PC-3 (cell line): ENCODE results near the gene BBC3.

Experiments used
- EZH2phosphoT487 ChIP-seq: fragments of 300-600 bp; sonication (generic); IDR thresholded peaks from 2 replicates; pipeline ENCODE4 v1.6.1; 2018; ENCODE audit warnings: mild to moderate bottlenecking, antibody characterized with exemption, low read length, borderline replicate concordance
- TF ChIP-seq, protein P1 (sequence below): fragments of 300-600 bp; sonication (generic); conservative IDR thresholded peaks from 2 replicates; pipeline ENCODE4 v1.5.1; 2017; ENCODE audit warnings: antibody characterized with exemption, low read depth, mild to moderate bottlenecking, low read length

DNA sequence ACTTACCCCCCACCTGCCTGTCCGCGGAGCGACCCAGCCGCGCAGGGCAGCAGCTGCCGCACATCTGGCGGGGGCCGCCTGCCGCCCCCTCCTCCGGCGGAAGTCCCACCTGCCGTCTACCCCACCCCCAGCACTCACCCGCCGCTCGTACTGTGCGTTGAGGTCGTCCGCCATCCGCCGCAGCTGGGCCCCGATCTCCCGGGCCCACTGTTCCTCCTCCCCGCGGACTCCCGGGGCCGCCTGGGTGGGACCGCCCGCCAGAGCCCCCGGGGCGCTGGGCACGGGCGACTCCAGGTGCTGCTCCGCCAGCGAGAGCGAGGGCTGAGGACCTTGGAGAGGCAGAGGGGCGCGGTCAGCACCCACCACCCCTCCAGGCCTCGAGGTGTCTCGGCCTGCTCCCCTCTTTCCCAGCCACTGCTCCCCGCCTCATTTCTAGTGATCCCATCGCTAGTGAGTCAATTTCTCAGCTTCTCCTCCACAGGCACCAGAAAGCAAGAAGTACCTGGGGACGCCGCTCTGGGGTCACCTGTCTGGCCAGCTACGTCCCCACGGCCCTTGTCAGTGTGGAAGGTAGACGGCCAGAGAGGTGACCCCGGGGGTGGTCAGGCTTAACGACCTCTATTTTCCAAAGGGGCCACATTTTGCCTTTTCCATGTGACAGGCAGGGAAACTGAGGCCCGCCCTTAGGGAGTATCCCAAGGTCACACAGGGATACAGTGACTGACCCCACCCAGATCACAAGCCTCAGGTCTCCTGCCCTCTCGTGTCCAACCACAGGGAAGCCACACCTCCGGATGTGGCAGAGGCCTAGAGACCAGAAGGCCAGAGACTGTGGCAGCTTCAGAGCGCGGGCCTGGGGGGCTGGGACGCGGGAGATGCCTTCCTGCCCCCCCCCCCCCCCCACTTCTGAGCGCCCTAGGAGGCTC is 4.3 kb downstream of the BBC3 start:
- TF ChIP-seq, protein P1, sequence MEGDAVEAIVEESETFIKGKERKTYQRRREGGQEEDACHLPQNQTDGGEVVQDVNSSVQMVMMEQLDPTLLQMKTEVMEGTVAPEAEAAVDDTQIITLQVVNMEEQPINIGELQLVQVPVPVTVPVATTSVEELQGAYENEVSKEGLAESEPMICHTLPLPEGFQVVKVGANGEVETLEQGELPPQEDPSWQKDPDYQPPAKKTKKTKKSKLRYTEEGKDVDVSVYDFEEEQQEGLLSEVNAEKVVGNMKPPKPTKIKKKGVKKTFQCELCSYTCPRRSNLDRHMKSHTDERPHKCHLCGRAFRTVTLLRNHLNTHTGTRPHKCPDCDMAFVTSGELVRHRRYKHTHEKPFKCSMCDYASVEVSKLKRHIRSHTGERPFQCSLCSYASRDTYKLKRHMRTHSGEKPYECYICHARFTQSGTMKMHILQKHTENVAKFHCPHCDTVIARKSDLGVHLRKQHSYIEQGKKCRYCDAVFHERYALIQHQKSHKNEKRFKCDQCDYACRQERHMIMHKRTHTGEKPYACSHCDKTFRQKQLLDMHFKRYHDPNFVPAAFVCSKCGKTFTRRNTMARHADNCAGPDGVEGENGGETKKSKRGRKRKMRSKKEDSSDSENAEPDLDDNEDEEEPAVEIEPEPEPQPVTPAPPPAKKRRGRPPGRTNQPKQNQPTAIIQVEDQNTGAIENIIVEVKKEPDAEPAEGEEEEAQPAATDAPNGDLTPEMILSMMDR, result no peak
- TF ChIP-seq EZH2phosphoT487, result no peak
